Epidermal melanocyte (primary cell): ENCODE results near the gene UGP2.
A peak's percentile ranks its signal among the peaks of the same experiment; 100 is the strongest.
"Not testable (repeated sequence)": the region's sequence is repeated elsewhere in the genome, so short reads cannot be mapped to it uniquely, and the experiment has no call there.

ENCODE experiments used
- DNase-seq: peaks from one replicate; pipeline ENCODE4 v3.0.0; 2011; ENCODE audit warnings: low spot score; ENCODE audit not compliant: insufficient read length

UGP2 gene

GRCh38 chr2:63840081-63840784, 1.5 kb upstream of the UGP2 start:
- no peak for DNase-seq

GRCh38 chr2:63840785-63841253, 877 bp upstream of the UGP2 start:
- DNase-seq = peak; percentile 79

DNA sequence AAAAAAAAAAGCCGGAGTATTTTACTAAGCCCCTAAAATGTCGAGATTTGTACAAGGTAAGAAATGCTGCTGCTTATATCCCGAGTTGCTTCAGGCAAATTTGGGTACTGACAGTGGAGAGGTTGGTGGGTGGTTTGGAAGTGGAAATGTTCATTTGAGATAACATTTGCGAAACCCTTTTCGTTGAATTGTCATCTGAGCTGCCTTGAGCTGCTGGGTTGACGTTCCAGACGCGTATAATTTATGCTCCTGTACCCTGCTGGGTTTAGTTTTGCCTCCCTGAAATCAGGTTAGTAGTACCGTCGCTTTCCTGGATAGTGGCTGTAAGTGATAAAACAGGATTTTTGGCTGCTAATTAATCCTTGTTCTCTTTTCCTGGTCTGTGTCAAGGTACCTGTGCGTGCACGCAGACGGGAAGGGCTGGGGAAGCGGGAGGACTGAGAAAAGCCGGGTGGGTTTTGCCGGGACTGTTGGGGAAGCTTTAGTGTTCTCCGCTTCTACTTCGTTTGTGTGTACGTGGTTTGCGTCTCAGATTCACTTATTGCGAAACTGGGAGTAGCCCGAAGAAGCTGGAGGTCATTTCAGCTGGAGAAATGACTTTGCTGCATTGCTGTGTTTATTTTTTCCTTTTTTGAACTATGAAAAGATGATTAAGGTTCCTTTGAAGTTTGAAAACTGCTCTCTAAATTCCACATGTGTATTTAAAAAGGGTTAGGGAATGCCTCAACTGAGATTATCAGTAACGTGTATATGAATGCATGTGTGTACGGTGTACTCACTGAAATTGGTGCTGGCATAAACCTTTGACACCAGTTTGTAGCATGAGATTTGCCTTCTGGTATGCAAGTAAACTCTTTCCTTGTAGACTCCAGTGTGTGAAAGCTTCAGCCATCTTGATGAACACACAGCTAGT, 709 bp downstream of the UGP2 start:
- DNase-seq = no peak

GRCh38 chr2:63843093-63843492, 1.4 kb downstream of the UGP2 start:
- no peak for DNase-seq

GRCh38 chr2:63843791-63844190, 2.1 kb downstream of the UGP2 start:
- no peak for DNase-seq

GRCh38 chr2:63844616-63845015, 2.9 kb downstream of the UGP2 start:
- no peak for DNase-seq

DNA sequence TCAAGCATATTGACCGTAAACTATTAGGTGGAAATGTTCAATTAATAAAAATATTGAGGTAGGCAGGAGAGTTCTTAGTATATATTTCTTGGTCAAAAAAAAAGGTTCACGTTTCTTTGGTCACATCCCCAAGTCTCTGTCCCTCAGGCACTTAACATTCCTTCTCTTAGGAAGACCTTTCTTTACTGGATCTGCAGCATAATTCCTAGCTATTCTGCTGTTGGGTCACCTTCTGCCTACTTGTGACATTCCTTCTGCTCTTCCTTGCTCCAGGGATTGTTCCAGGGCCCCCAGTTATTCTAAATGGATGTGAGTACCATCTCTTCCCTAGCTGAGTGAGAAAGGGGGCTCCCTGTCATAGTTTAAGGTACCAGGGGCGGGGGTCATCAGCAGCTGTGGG, 4.2 kb downstream of the UGP2 start:
- DNase-seq = no peak

GRCh38 chr2:63846487-63846886, 4.8 kb downstream of the UGP2 start:
- DNase-seq = no peak

- DNase-seq = not testable (repeated sequence)
Observed at GRCh38 chr2:63847571-63847970, 5.9 kb downstream of the UGP2 start.

DNA sequence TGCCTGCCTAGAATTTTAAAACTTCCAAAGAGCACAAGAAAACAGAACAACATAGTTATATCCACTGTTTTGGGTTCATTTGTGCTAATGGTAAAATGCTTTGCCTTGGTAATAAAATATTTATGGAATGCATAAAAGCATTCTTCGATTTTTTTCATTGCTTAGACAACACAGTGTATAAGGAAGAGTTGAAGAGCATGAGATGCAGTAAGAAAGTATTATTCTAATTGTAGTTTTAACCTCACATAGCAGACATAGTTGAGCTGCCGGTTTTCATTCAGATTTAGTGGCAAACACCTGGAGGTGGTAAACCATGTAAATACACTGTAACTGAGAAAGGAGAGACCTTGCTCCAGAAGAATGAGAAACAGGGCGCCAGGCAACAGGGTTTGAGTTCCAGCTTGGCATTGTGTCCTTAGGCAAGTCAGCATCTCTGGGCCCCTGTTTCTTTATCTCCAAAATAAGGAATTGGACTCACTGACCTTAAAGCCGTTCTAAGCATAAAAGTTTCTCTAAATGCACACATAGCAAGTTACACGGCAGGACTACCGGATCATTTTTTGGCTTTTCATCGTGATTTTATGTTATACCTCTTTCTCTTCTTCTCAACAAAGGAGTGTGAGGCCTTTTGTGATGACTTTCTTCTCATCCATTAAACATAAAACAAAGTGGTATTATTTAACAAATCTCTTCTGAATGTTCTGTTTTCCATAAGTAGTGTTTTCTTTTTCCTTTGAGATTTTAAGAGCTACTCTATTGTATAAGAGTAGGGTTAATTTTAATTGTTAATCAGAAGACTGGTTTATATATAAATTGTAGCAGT, 7.9 kb downstream of the UGP2 start:
- DNase-seq = no peak

- no peak for DNase-seq
Observed at GRCh38 chr2:63850204-63850571, 8.5 kb downstream of the UGP2 start.

- no peak for DNase-seq
Observed at GRCh38 chr2:63850649-63851048, 9.0 kb downstream of the UGP2 start.

- no peak for DNase-seq
Observed at GRCh38 chr2:63851691-63852311, 10.1 kb downstream of the UGP2 start.

- DNase-seq = no peak
Observed at GRCh38 chr2:63853527-63854310, 12.0 kb downstream of the UGP2 start.

GRCh38 chr2:63855418-63856302, 14.0 kb downstream of the UGP2 start:
- DNase-seq = no peak

DNA sequence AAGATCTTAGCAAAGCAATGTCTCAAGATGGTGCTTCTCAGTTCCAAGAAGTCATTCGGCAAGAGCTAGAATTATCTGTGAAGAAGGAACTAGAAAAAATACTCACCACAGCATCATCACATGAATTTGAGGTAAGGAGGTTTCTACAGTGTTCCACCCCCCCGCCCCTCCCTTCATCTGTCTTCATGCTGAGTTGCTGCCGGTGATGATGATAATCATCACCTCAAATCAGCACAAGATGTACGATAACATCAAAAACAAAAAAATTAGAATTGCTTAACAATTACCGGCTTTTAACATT, 14.6 kb downstream of the UGP2 start:
- no peak for DNase-seq

DNA sequence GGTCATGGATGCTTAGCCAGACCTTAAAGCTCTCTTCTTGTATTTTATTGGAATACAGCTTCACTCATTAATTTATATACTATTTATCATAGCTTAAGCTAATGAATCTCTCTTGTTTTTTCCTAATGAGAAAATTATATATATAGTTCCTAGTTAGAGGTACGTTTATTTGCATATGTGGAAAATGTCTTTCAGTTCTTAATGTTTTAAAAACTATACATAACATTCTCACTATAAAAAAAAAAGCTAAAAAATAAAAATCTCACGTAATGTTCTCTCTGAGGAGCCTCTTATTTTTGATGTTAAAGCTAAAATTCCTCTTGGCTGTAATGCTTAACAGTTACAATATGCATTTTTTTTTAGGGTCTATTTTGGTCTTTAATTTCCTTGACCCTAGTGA, 16.6 kb downstream of the UGP2 start:
- no peak for DNase-seq

DNA sequence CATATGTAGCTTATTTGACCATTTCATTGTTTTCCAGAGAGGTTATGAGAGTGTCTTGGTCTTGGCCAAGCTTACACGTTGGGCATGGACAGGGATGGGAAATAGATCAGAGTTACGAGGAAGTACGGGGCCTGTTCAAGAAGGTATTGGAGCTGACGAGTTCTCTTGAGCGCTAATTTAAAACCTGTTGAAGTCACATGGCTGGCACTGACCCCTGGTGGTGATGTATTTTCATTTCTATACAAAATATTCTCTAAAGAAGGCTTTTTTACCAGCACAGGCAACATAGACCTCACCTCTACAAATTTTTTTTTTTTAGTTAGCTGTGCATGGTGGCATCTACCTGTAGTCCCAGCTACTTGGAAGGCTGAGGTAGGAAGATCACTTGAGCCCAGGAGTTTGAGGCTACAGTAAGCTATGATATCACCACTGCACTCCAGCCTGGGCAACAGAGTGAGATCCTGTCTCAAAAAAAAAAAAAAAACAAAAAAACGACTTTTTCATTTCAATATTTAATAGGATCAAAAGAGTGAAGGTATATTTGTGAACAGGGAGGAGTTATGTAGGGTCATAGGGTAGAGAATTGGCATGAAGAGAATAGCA, 19.6 kb downstream of the UGP2 start:
- no peak for DNase-seq

GRCh38 chr2:63862806-63863205, 21.1 kb downstream of the UGP2 start:
- DNase-seq = no peak
